GM23248 (cell line): Measurements from ENCODE around the gene KERA. TPM values are rescaled to one million over a fixed set of nuclear protein-coding genes. Genes with fewer than 3 reads are reported as not detected.

Experiments used
- DNase-seq: peaks from one replicate; pipeline ENCODE4 v3.0.0-alpha.2; 2015
- H2AFZ ChIP-seq: fragments of 200-600 bp; sonication (generic); 2 replicates; pipeline ENCODE4 v1.6.1; 2016; ENCODE audit warnings: antibody characterized with exemption
- H3F3A ChIP-seq: fragments of 200-600 bp; sonication (generic); 2 replicates; pipeline ENCODE4 v1.6.1; 2016; ENCODE audit warnings: mild to moderate bottlenecking, antibody characterized with exemption, mixed run types; ENCODE audit not compliant: insufficient read depth
- H3K27ac ChIP-seq: fragments of 200-600 bp; sonication (generic); 2 replicates; pipeline ENCODE4 v1.5.1; 2016; ENCODE audit warnings: mild to moderate bottlenecking
- H3K27me3 ChIP-seq: fragments of 200-600 bp; sonication (generic); replicated peaks from 2 replicates; pipeline ENCODE4 v1.6.1; 2016; ENCODE audit warnings: mild to moderate bottlenecking; ENCODE audit not compliant: insufficient read depth
- H3K36me3 ChIP-seq: fragments of 200-600 bp; sonication (generic); 2 replicates; pipeline ENCODE4 v1.6.1; 2016; ENCODE audit warnings: low read depth, mild to moderate bottlenecking
- H3K4me1 ChIP-seq: fragments of 200-600 bp; sonication (generic); 2 replicates; pipeline ENCODE4 v1.6.1; 2016; ENCODE audit warnings: mild to moderate bottlenecking; ENCODE audit not compliant: insufficient read depth
- H3K4me2 ChIP-seq: fragments of 200-600 bp; sonication (generic); one replicate; pipeline ENCODE4 v1.6.1; 2016; ENCODE audit warnings: mild to moderate bottlenecking; ENCODE audit not compliant: unreplicated experiment
- H3K4me3 ChIP-seq: fragments of 200-600 bp; sonication (generic); 2 replicates; pipeline ENCODE4 v1.5.1; 2016; ENCODE audit warnings: mild to moderate bottlenecking
- H3K79me2 ChIP-seq: fragments of 200-600 bp; sonication (generic); 2 replicates; pipeline ENCODE4 v1.6.1; 2016; ENCODE audit warnings: mild to moderate bottlenecking; ENCODE audit not compliant: insufficient read depth
- H3K9ac ChIP-seq: fragments of 200-600 bp; sonication (generic); 2 replicates; pipeline ENCODE4 v1.6.1; 2016; ENCODE audit warnings: mild to moderate bottlenecking
- H3K9me2 ChIP-seq: fragments of 200-600 bp; sonication (generic); 2 replicates; pipeline ENCODE4 v1.6.1; 2016; ENCODE audit warnings: mixed run types, mild to moderate bottlenecking, moderate library complexity; ENCODE audit not compliant: insufficient read depth
- H3K9me3 ChIP-seq: fragments of 200-600 bp; sonication (generic); one replicate; pipeline ENCODE4 v1.6.1; 2017; ENCODE audit warnings: low read depth
- H4K20me1 ChIP-seq: fragments of 200-600 bp; sonication (generic); 2 replicates; pipeline ENCODE4 v1.6.0; 2016; ENCODE audit not compliant: insufficient read depth
- EZH2 ChIP-seq: fragments of 200-600 bp; sonication (generic); IDR thresholded peaks from 2 replicates; pipeline ENCODE4 v1.6.1; 2018; ENCODE audit warnings: antibody characterized with exemption, mild to moderate bottlenecking; ENCODE audit not compliant: insufficient read depth, poor library complexity, severe bottlenecking
- EZH2phosphoT487 ChIP-seq: fragments of 200-600 bp; sonication (generic); IDR thresholded peaks from 2 replicates; pipeline ENCODE4 v1.6.1; 2018; ENCODE audit warnings: antibody characterized with exemption, moderate library complexity, mild to moderate bottlenecking, low read depth; ENCODE audit not compliant: insufficient read depth
- WGBS, 2 experiments: methylation state at CpG; one replicate each; pipeline ENCODE4 v1.1.6; 2015 to 2017; ENCODE audit warnings: low lambda C conversion rate in 2 of 2, low coverage in 1 of 2; ENCODE audit errors: missing lambda C conversion rate in 2 of 2; 5-methylcytosine and 5-hydroxymethylcytosine counted together
- in situ Hi-C: fragments of 300-500 bp; cut with MboI; formaldehyde crosslinking; loops from 2 replicates; pipeline ENCODE4 v1.15.0; 2020
- polyA plus RNA-seq: library from polyadenylated mRNA; unstranded; fragments of >200 nt; fragmentation: Nextera tagmentation; extraction: Ambion mirVana; gene quantifications from 2 replicates; pipeline ENCODE4 v1.2.1, GENCODE V29; 2016
- total RNA-seq: library from RNA; depleted of rRNA; stranded (reverse); fragments of >200 nt; shearing (Covaris generic); gene quantifications from 2 replicates; pipeline ENCODE4 v1.2.3, GENCODE V29; 2014

The KERA gene
- total and polyA plus RNA-seq, 2 experiments from 2014 or later: not detected

DNA sequence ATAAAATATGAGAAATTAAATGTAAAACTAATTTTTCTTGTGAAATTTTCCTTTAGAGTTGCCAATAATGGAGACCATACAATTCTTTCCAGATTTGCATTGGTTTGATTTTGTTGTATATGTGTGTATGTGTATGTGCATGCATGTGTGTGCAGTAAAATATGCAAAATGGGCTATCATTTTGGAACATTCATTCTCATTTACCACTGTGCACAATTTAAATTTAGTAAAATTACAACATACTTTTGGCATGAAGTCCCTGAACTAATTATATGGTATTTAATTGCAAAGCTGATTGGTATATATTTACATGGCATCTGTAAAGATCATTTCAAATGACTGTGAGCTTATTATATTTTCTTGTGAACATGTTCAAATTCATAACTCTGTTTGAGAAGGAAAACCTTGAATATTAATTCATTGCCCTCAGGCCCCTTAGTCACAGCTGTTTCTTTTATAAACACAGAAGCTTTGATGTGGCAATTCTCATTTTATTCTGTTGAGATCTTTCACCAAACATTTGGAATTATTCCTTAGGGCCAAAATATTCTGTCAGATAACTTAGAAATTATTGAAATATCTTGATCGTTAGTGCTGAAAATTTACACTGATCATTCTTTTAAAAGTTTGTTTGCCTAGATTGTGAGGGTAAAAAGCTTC, 17.6 kb downstream of the KERA start:
- no peaks in the 10 kb centered on the region for H3K9me2 ChIP-seq
- H3K9me3 ChIP-seq: no peaks in the 10 kb centered on the region
- no peaks in the 10 kb centered on the region for H3K79me2 ChIP-seq
- no peak overlapping the region for H2AFZ ChIP-seq
- no peaks in the 10 kb centered on the region for H3K27me3 ChIP-seq
- H3K4me1 ChIP-seq: peaks cover 10% of the 10 kb centered on the region
- H3F3A ChIP-seq: peaks cover 10% of the 10 kb centered on the region; the same call in 1 of the 2 replicates
- peak overlapping the region; percentile 24 for H3K4me2 ChIP-seq
- 13 to 17% methylated on average over 1 of the region's 1 CpG for WGBS, 2 experiments
- no peak overlapping the region for H3K4me3 ChIP-seq
- DNase-seq: peak; percentile 76
- H3K36me3 ChIP-seq: no peaks in the 10 kb centered on the region
- TF ChIP-seq EZH2: no peak
- no peak for TF ChIP-seq EZH2phosphoT487
- in situ Hi-C loops: no loop called here
- no peaks in the 10 kb centered on the region for H4K20me1 ChIP-seq
- H3K9ac ChIP-seq: no peak overlapping the region
- no peak overlapping the region for H3K27ac ChIP-seq

GRCh38 chr12:91037276-91037675, 20.5 kb downstream of the KERA start:
- no peaks in the 10 kb centered on the region for H3K9me3 ChIP-seq
- H3K36me3 ChIP-seq: no peaks in the 10 kb centered on the region
- DNase-seq: peak; percentile 6
- H3K27ac ChIP-seq: no peak overlapping the region
- H3K4me2 ChIP-seq: no peak overlapping the region
- in situ Hi-C loops: no loop called here
- no peak overlapping the region for H3K9ac ChIP-seq
- no peak overlapping the region for H3K4me3 ChIP-seq
- no peak for TF ChIP-seq EZH2
- no peak for TF ChIP-seq EZH2phosphoT487
- H3K27me3 ChIP-seq: no peaks in the 10 kb centered on the region
- H3F3A ChIP-seq: peaks cover 10% of the 10 kb centered on the region; the same call in 1 of the 2 replicates
- no peaks in the 10 kb centered on the region for H4K20me1 ChIP-seq
- H2AFZ ChIP-seq: no peak overlapping the region
- peaks cover 10% of the 10 kb centered on the region for H3K4me1 ChIP-seq
- H3K9me2 ChIP-seq: no peaks in the 10 kb centered on the region
- H3K79me2 ChIP-seq: no peaks in the 10 kb centered on the region

- DNase-seq: no peak
- no peak overlapping the region for H3K4me3 ChIP-seq
- no peak overlapping the region for H3K4me2 ChIP-seq
- no peaks in the 10 kb centered on the region for H3K36me3 ChIP-seq
- H3K4me1 ChIP-seq: no peaks in the 10 kb centered on the region; the same call in 1 of the 2 replicates
- TF ChIP-seq EZH2phosphoT487: no peak
- no peak for TF ChIP-seq EZH2
- no peaks in the 10 kb centered on the region; the same call in 1 of the 2 replicates for H3K9me2 ChIP-seq
- H3K27ac ChIP-seq: no peak overlapping the region
- no peaks in the 10 kb centered on the region for H4K20me1 ChIP-seq
- no peaks in the 10 kb centered on the region for H3K9me3 ChIP-seq
- H3K27me3 ChIP-seq: no peaks in the 10 kb centered on the region
- no peak overlapping the region for H3K9ac ChIP-seq
- H3K79me2 ChIP-seq: no peaks in the 10 kb centered on the region
- peaks cover 10% of the 10 kb centered on the region; the same call in 1 of the 2 replicates for H3F3A ChIP-seq
- in situ Hi-C loops: no loop called here
- no peak overlapping the region for H2AFZ ChIP-seq
- 97% methylated on average over 2 of the region's 2 CpGs for WGBS, 2 experiments
Measured at GRCh38 chr12:91033251-91033650, 24.6 kb downstream of the KERA start.

GRCh38 chr12:91023326-91024004, 34.4 kb downstream of the KERA start:
- H3K27ac ChIP-seq: peak overlapping the region; percentile 19; the same call in 1 of the 2 replicates
- H3K27me3 ChIP-seq: no peaks in the 10 kb centered on the region
- H3K9ac ChIP-seq: no peak overlapping the region
- in situ Hi-C loops: no loop called here
- 57 to 61% methylated on average over 1 of the region's 1 CpG for WGBS, 2 experiments
- H3K9me2 ChIP-seq: no peaks in the 10 kb centered on the region
- peak overlapping the region; percentile 60 for H3K4me2 ChIP-seq
- H3F3A ChIP-seq: peaks cover 13% of the 10 kb centered on the region
- no peak overlapping the region for H2AFZ ChIP-seq
- no peak overlapping the region for H3K4me3 ChIP-seq
- H4K20me1 ChIP-seq: no peaks in the 10 kb centered on the region
- H3K36me3 ChIP-seq: no peaks in the 10 kb centered on the region
- H3K9me3 ChIP-seq: no peaks in the 10 kb centered on the region
- peaks cover 14% of the 10 kb centered on the region for H3K4me1 ChIP-seq
- TF ChIP-seq EZH2 (no peak), EZH2phosphoT487 (no peak)
- DNase-seq: peak; percentile 82
- no peaks in the 10 kb centered on the region for H3K79me2 ChIP-seq
